Naive thymus-derived CD4-positive, alpha-beta T cell (primary cell): ENCODE data around the gene PCSK2. TPM values are rescaled to one million over a fixed set of nuclear protein-coding genes. Genes with fewer than 3 reads are reported as not detected.

Source experiments
- ATAC-seq: fragments of 150-1000 bp; cut with Tn5 transposase; 2 replicates; pipeline ENCODE4 v1.10.0; 2021; ENCODE audit warnings: mild to moderate bottlenecking, moderate library complexity
- CTCF ChIA-PET: fragments of 350-600 bp; sonication (Branson Sonifier 250); formaldehyde crosslinking; loops from one replicate; lab custom pipeline; 2021; ENCODE audit warnings: antibody characterized with exemption; lab: Charles Lee
- POLR2A ChIA-PET: fragments of 350-600 bp; sonication (Branson Sonifier 250); formaldehyde crosslinking; loops from one replicate; lab custom pipeline; 2021; ENCODE audit warnings: antibody characterized with exemption, inconsistent platforms; lab: Charles Lee
- DNase-seq, 9 donors: peaks; one replicate each; pipeline versions ENCODE4 v3.0.0 to v3.0.0-alpha.2; 2020 to 2022; ENCODE audit warnings: mixed read lengths in 1 of 9
- H3K27ac ChIP-seq: one replicate; pipeline ENCODE4 v1.7.0; 2013; ENCODE audit warnings: mild to moderate bottlenecking, low read depth, low read length, moderate library complexity
- H3K27me3 ChIP-seq, 2 donors: one replicate each; pipeline ENCODE4 v1.7.0; 2013; ENCODE audit warnings: low read length in 2 of 2, mild to moderate bottlenecking in 2 of 2, moderate library complexity in 2 of 2; ENCODE audit not compliant: control insufficient read depth in 2 of 2, insufficient read depth in 2 of 2
- H3K36me3 ChIP-seq, 3 experiments: 1 replicate in 2 of 3; 2 replicates in 1 of 3; pipeline ENCODE4 v1.7.0; 2013; ENCODE audit warnings: low read length in 3 of 3, mild to moderate bottlenecking in 3 of 3, moderate library complexity in 1 of 3; ENCODE audit not compliant: insufficient read depth in 3 of 3, control insufficient read depth in 2 of 3
- H3K4me1 ChIP-seq, 2 donors: one replicate each; pipeline ENCODE4 v1.7.0; 2013; ENCODE audit warnings: low read length in 2 of 2, mild to moderate bottlenecking in 2 of 2, moderate library complexity in 1 of 2; ENCODE audit not compliant: control insufficient read depth in 2 of 2, insufficient read depth in 2 of 2
- H3K4me3 ChIP-seq: 2 replicates; pipeline ENCODE4 v1.7.0; 2013; ENCODE audit warnings: mild to moderate bottlenecking, low read length
- H3K9me3 ChIP-seq, 3 experiments: 1 replicate in 2 of 3; 2 replicates in 1 of 3; pipeline ENCODE4 v1.7.0; 2013; ENCODE audit warnings: low read length in 3 of 3; ENCODE audit not compliant: control insufficient read depth in 2 of 3
- H3K27ac Mint-ChIP-seq, 9 donors: one replicate each; pipeline ENCODE4 v1.8.0; 2020 to 2022; ENCODE audit warnings: mixed read lengths in 9 of 9, mild to moderate bottlenecking in 8 of 9, moderate library complexity in 5 of 9, inconsistent platforms in 2 of 9
- H3K27me3 Mint-ChIP-seq, 5 donors: one replicate each; pipeline ENCODE4 v1.8.0; 2021 to 2022; ENCODE audit warnings: mixed read lengths in 5 of 5, mild to moderate bottlenecking in 1 of 5
- H3K36me3 Mint-ChIP-seq, 5 donors: one replicate each; pipeline ENCODE4 v1.8.0; 2020 to 2022; ENCODE audit warnings: mixed read lengths in 5 of 5, mild to moderate bottlenecking in 3 of 5, inconsistent platforms in 1 of 5
- H3K4me1 Mint-ChIP-seq, 7 donors: one replicate each; pipeline ENCODE4 v1.8.0; 2020 to 2022; ENCODE audit warnings: mixed read lengths in 7 of 7, mild to moderate bottlenecking in 3 of 7, inconsistent platforms in 1 of 7
- H3K4me3 Mint-ChIP-seq, 10 donors: one replicate each; pipeline ENCODE4 v1.8.0; 2020 to 2022; ENCODE audit warnings: mild to moderate bottlenecking in 10 of 10, mixed read lengths in 10 of 10, moderate library complexity in 6 of 10, inconsistent platforms in 2 of 10
- H3K9me3 Mint-ChIP-seq, 11 donors: one replicate each; pipeline ENCODE4 v1.8.0; 2020 to 2022; ENCODE audit warnings: mixed read lengths in 11 of 11, mild to moderate bottlenecking in 4 of 11, inconsistent platforms in 1 of 11, moderate library complexity in 1 of 11
- intact Hi-C, 2 donors: fragments of 100-400 bp; cut with micrococcal nuclease; formaldehyde crosslinking; loops; one replicate each; pipeline ENCODE4 v1.15.1; 2023
- polyA plus RNA-seq, 2 donors: library from polyadenylated mRNA; unstranded; fragments of 300-500 nt; fragmentation: Illumina TruSeq; gene quantifications; one replicate each; pipeline ENCODE4 v1.2.3, GENCODE V29; 2021
- total RNA-seq, 6 experiments: library from RNA in 5 of 6; stranded (reverse) in 5 of 6; gene quantifications; 1 replicate in 5 of 6; 2 replicates in 1 of 6; pipeline ENCODE4 v1.2.3 and lab custom pipeline; 2021 to 2026

The PCSK2 gene
- total and polyA plus RNA-seq, 7 experiments from 2014 or later = not detected

GRCh38 chr20:17320456-17320855 is 93.6 kb downstream of the PCSK2 start:
- Histone ChIP-seq H3K27me3 (peaks cover 0 to 7% of the 10 kb centered on the region in 2 donors), H3K27ac (no peak overlapping the region), H3K4me1 (no peaks in the 10 kb centered on the region), H3K4me3 (no peak overlapping the region), H3K9me3 (no peaks in the 10 kb centered on the region), H3K36me3 (no peaks in the 10 kb centered on the region)
- H3K4me1 Mint-ChIP-seq = no peaks in the 10 kb centered on the region
- H3K36me3 Mint-ChIP-seq = no peaks in the 10 kb centered on the region
- peaks cover 0 to 9% (median 2%) of the 10 kb centered on the region in 11 donors for H3K9me3 Mint-ChIP-seq
- DNase-seq (no peak), ATAC-seq (no peak)
- intact Hi-C loops = no loop called here
- no peak overlapping the region for H3K4me3 Mint-ChIP-seq
- CTCF ChIA-PET = no interaction called here
- no peak overlapping the region for H3K27ac Mint-ChIP-seq
- POLR2A ChIA-PET = no interaction called here
- peaks cover 21 to 49% (median 30%) of the 10 kb centered on the region in 5 donors for H3K27me3 Mint-ChIP-seq

- no peak for DNase-seq
- Mint-ChIP-seq H3K27me3 (peaks cover 13 to 48% (median 30%) of the 10 kb centered on the region in 5 donors), H3K4me3 (no peak overlapping the region), H3K4me1 (no peaks in the 10 kb centered on the region), H3K27ac (no peak overlapping the region), H3K36me3 (no peaks in the 10 kb centered on the region), H3K9me3 (peaks cover 0 to 9% (median 1%) of the 10 kb centered on the region in 11 donors)
- CTCF ChIA-PET = no interaction called here
- Histone ChIP-seq H3K36me3 (no peaks in the 10 kb centered on the region), H3K9me3 (no peaks in the 10 kb centered on the region), H3K4me3 (no peak overlapping the region), H3K4me1 (no peaks in the 10 kb centered on the region), H3K27ac (no peak overlapping the region), H3K27me3 (no peaks in the 10 kb centered on the region)
- ATAC-seq = no peak
- POLR2A ChIA-PET = no interaction called here
- intact Hi-C loops = no loop called here
These were observed 99.3 kb downstream of the PCSK2 start for GRCh38 chr20:17326096-17326495.

GRCh38 chr20:17327185-17328148 is 100.6 kb downstream of the PCSK2 start:
- Histone ChIP-seq H3K9me3 (no peaks in the 10 kb centered on the region), H3K36me3 (no peaks in the 10 kb centered on the region), H3K4me3 (no peak overlapping the region), H3K4me1 (no peaks in the 10 kb centered on the region), H3K27ac (no peak overlapping the region), H3K27me3 (no peaks in the 10 kb centered on the region)
- no peak overlapping the region for H3K27ac Mint-ChIP-seq
- ATAC-seq = no peak
- peaks cover 13 to 43% (median 30%) of the 10 kb centered on the region in 5 donors for H3K27me3 Mint-ChIP-seq
- H3K4me1 Mint-ChIP-seq = no peaks in the 10 kb centered on the region
- no peak for DNase-seq
- H3K4me3 Mint-ChIP-seq = no peak overlapping the region
- no peaks in the 10 kb centered on the region for H3K36me3 Mint-ChIP-seq
- POLR2A ChIA-PET = no interaction called here
- peaks cover 0 to 9% (median 1%) of the 10 kb centered on the region in 11 donors for H3K9me3 Mint-ChIP-seq
- CTCF ChIA-PET = no interaction called here
- intact Hi-C loops = no loop called here

- DNase-seq (no peak), ATAC-seq (no peak)
- H3K4me3 Mint-ChIP-seq = no peak overlapping the region
- no peaks in the 10 kb centered on the region for H3K4me1 ChIP-seq
- no peak overlapping the region for H3K27ac Mint-ChIP-seq
- H3K27ac ChIP-seq = no peak overlapping the region
- H3K9me3 Mint-ChIP-seq = peaks cover 0 to 5% (median 0%) of the 10 kb centered on the region in 11 donors
- no peaks in the 10 kb centered on the region for H3K4me1 Mint-ChIP-seq
- no peaks in the 10 kb centered on the region for H3K9me3 ChIP-seq
- H3K36me3 Mint-ChIP-seq = no peaks in the 10 kb centered on the region
- intact Hi-C loops = no loop called here
- no peaks in the 10 kb centered on the region for H3K36me3 ChIP-seq
- ChIA-PET CTCF (no interaction called here), POLR2A (no interaction called here)
- H3K27me3 ChIP-seq = no peaks in the 10 kb centered on the region
- H3K4me3 ChIP-seq = no peak overlapping the region
- peaks cover 0 to 5% (median 0%) of the 10 kb centered on the region in 5 donors for H3K27me3 Mint-ChIP-seq
These were observed 108.1 kb downstream of the PCSK2 start for GRCh38 chr20:17334932-17335331.

GRCh38 chr20:17339000-17339399 is 112.2 kb downstream of the PCSK2 start:
- H3K4me1 Mint-ChIP-seq = no peaks in the 10 kb centered on the region
- Histone ChIP-seq H3K36me3 (no peaks in the 10 kb centered on the region), H3K4me3 (no peak overlapping the region), H3K9me3 (no peaks in the 10 kb centered on the region), H3K4me1 (no peaks in the 10 kb centered on the region), H3K27me3 (no peaks in the 10 kb centered on the region), H3K27ac (no peak overlapping the region)
- intact Hi-C loops = no loop called here
- POLR2A ChIA-PET = no interaction called here
- no peak overlapping the region for H3K27ac Mint-ChIP-seq
- peaks cover 0 to 6% (median 0%) of the 10 kb centered on the region in 5 donors for H3K27me3 Mint-ChIP-seq
- no peak overlapping the region for H3K4me3 Mint-ChIP-seq
- CTCF ChIA-PET = no interaction called here
- peaks cover 0 to 5% (median 0%) of the 10 kb centered on the region in 11 donors for H3K9me3 Mint-ChIP-seq
- no peaks in the 10 kb centered on the region for H3K36me3 Mint-ChIP-seq
- DNase-seq (no peak), ATAC-seq (no peak)

GRCh38 chr20:17343091-17343490 is 116.3 kb downstream of the PCSK2 start:
- ChIA-PET CTCF (no interaction called here), POLR2A (no interaction called here)
- no peak for DNase-seq
- Mint-ChIP-seq H3K9me3 (peaks cover 0 to 8% (median 0%) of the 10 kb centered on the region in 11 donors), H3K36me3 (no peaks in the 10 kb centered on the region), H3K27ac (no peak overlapping the region), H3K4me1 (no peaks in the 10 kb centered on the region), H3K4me3 (no peak overlapping the region), H3K27me3 (peaks cover 0 to 21% (median 5%) of the 10 kb centered on the region in 5 donors)
- intact Hi-C loops = no loop called here
- Histone ChIP-seq H3K4me1 (no peaks in the 10 kb centered on the region), H3K36me3 (no peaks in the 10 kb centered on the region), H3K27ac (no peak overlapping the region), H3K4me3 (no peak overlapping the region), H3K27me3 (no peaks in the 10 kb centered on the region), H3K9me3 (no peaks in the 10 kb centered on the region)
- ATAC-seq = no peak
